ENCODE data around the gene SERPINI1.

Gene SERPINI1

DNA sequence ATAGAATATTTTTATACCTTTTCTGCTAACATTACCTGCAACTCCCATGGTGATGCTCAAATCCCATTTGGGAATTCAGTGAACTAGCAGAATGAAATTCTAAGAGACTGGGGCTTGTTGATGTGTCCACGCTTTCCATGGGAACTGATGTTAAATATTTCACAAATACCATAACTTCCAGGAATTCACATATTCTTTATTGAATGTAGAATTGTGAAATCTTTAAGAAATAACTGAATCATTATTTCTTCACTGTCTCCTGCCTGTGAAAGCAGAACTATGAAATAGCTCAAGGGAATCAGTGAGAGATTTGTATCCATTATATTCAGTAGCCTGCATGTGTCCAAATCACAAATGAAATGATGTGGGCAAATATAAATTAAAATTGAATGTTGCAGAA lies 130.8 kb downstream of the SERPINI1 start (continued):
- TF ChIP-seq, protein P1, sequence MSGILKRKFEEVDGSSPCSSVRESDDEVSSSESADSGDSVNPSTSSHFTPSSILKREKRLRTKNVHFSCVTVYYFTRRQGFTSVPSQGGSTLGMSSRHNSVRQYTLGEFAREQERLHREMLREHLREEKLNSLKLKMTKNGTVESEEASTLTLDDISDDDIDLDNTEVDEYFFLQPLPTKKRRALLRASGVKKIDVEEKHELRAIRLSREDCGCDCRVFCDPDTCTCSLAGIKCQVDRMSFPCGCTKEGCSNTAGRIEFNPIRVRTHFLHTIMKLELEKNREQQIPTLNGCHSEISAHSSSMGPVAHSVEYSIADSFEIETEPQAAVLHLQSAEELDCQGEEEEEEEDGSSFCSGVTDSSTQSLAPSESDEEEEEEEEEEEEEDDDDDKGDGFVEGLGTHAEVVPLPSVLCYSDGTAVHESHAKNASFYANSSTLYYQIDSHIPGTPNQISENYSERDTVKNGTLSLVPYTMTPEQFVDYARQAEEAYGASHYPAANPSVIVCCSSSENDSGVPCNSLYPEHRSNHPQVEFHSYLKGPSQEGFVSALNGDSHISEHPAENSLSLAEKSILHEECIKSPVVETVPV (CRISPR knock-in tag; IDR thresholded peaks at IDR 0.05): no peak

DNA sequence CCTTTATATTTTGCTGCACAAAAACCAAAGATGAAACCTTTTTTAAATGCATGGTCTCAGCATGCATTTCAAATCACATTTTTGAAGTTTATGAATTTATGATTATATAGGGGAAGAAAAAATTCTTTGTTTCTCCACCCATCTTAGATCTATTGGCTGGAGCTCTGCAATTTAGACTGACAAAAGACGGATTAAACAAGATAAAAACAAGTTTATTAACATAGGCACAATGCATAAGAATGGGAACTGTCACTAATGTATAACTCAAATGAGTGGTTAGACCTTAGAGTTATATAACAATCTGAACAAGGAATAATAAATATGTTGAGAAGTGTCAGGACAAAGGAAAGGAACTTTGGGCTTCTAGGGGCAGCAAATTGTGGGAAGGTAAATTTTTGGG lies 132.5 kb downstream of the SERPINI1 start:
- TF ChIP-seq BACH2 (CRISPR knock-in tag; IDR thresholded peaks at IDR 0.05; ENCODE audit: borderline replicate concordance) (no peak), ARNTL (CRISPR knock-in tag; IDR thresholded peaks at IDR 0.05; ENCODE audit: borderline replicate concordance, low read depth) (no peak), OSR1 (CRISPR knock-in tag; IDR thresholded peaks at IDR 0.05) (no peak), GLIS3 (CRISPR knock-in tag; IDR thresholded peaks at IDR 0.05) (no peak), ZFP3 (CRISPR knock-in tag; IDR thresholded peaks at IDR 0.05) (no peak), PPARA (CRISPR knock-in tag; IDR thresholded peaks at IDR 0.05; ENCODE audit: borderline replicate concordance) (no peak), ISL1 (CRISPR knock-in tag; IDR thresholded peaks at IDR 0.05) (no peak), ZC3H10 (CRISPR knock-in tag; IDR thresholded peaks at IDR 0.05) (no peak), ZNF565 (CRISPR knock-in tag; conservative IDR thresholded peaks at IDR 0.05; ENCODE audit: low read depth) (no peak), ZFP30 (CRISPR knock-in tag; IDR thresholded peaks at IDR 0.05) (no peak), ZNF70 (CRISPR knock-in tag; IDR thresholded peaks at IDR 0.05) (no peak)
- TF ChIP-seq, protein P2, sequence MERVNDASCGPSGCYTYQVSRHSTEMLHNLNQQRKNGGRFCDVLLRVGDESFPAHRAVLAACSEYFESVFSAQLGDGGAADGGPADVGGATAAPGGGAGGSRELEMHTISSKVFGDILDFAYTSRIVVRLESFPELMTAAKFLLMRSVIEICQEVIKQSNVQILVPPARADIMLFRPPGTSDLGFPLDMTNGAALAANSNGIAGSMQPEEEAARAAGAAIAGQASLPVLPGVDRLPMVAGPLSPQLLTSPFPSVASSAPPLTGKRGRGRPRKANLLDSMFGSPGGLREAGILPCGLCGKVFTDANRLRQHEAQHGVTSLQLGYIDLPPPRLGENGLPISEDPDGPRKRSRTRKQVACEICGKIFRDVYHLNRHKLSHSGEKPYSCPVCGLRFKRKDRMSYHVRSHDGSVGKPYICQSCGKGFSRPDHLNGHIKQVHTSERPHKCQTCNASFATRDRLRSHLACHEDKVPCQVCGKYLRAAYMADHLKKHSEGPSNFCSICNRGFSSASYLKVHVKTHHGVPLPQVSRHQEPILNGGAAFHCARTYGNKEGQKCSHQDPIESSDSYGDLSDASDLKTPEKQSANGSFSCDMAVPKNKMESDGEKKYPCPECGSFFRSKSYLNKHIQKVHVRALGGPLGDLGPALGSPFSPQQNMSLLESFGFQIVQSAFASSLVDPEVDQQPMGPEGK (CRISPR knock-in tag; IDR thresholded peaks at IDR 0.05; ENCODE audit: borderline replicate concordance): no peak
- no peak for ATAC-seq

DNA sequence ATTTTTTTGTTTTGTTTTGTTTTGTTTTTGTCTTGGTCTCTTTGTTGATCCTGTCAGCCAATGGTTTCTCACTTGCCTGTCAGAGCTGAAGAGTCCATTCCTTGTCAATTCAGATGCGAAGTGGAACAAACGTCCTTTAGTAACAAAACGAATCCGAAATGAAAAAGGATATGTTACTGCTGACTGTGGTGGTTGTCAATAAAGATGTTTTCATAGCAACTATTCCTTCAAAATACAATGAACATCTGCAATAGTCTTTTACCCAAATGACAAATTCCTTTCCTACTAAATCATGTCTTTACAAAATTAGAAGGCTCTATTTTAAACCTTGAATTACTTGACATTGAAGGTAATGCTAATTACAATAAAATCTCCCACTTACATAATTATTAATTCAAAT lies 134.7 kb downstream of the SERPINI1 start:
- TF ChIP-seq, protein P3, sequence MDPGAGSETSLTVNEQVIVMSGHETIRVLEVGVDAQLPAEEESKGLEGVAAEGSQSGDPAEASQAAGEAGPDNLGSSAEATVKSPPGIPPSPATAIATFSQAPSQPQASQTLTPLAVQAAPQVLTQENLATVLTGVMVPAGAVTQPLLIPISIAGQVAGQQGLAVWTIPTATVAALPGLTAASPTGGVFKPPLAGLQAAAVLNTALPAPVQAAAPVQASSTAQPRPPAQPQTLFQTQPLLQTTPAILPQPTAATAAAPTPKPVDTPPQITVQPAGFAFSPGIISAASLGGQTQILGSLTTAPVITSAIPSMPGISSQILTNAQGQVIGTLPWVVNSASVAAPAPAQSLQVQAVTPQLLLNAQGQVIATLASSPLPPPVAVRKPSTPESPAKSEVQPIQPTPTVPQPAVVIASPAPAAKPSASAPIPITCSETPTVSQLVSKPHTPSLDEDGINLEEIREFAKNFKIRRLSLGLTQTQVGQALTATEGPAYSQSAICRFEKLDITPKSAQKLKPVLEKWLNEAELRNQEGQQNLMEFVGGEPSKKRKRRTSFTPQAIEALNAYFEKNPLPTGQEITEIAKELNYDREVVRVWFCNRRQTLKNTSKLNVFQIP (CRISPR knock-in tag; IDR thresholded peaks at IDR 0.05; ENCODE audit: borderline replicate concordance, low read depth): no peak
- no peak for TF ChIP-seq TOX (CRISPR knock-in tag; IDR thresholded peaks at IDR 0.05; ENCODE audit: borderline replicate concordance)
- TF ChIP-seq ARNTL (CRISPR knock-in tag; IDR thresholded peaks at IDR 0.05; ENCODE audit: borderline replicate concordance, low read depth): no peak
- TF ChIP-seq, protein P1 (CRISPR knock-in tag; IDR thresholded peaks at IDR 0.05): no peak
- no peak for ATAC-seq

DNA sequence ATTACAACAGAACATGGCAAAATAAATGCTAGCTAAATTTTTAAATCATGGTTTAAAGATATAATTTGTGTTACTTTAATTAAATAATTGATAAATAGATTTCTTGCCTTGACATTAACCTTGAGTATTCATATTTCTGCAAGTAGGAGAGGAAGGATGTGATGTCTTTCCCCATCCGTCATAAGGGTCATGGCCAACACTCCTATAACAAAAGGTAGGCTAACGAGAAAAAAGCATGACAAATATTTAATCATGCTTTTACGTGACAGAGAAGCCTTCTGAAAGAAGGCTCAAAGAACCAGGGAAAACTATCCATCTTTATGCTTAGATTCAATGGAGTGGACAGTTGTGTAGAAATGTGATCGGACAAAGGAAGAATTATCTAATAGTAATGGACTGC lies 135.2 kb downstream of the SERPINI1 start:
- ATAC-seq: no peak
- TF ChIP-seq, protein P1 (CRISPR knock-in tag; IDR thresholded peaks at IDR 0.05): no peak
- TF ChIP-seq, protein P4, sequence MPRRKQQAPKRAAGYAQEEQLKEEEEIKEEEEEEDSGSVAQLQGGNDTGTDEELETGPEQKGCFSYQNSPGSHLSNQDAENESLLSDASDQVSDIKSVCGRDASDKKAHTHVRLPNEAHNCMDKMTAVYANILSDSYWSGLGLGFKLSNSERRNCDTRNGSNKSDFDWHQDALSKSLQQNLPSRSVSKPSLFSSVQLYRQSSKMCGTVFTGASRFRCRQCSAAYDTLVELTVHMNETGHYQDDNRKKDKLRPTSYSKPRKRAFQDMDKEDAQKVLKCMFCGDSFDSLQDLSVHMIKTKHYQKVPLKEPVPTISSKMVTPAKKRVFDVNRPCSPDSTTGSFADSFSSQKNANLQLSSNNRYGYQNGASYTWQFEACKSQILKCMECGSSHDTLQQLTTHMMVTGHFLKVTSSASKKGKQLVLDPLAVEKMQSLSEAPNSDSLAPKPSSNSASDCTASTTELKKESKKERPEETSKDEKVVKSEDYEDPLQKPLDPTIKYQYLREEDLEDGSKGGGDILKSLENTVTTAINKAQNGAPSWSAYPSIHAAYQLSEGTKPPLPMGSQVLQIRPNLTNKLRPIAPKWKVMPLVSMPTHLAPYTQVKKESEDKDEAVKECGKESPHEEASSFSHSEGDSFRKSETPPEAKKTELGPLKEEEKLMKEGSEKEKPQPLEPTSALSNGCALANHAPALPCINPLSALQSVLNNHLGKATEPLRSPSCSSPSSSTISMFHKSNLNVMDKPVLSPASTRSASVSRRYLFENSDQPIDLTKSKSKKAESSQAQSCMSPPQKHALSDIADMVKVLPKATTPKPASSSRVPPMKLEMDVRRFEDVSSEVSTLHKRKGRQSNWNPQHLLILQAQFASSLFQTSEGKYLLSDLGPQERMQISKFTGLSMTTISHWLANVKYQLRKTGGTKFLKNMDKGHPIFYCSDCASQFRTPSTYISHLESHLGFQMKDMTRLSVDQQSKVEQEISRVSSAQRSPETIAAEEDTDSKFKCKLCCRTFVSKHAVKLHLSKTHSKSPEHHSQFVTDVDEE (CRISPR knock-in tag; IDR thresholded peaks at IDR 0.05): no peak
- TF ChIP-seq SNAI2 (CRISPR knock-in tag; IDR thresholded peaks at IDR 0.05) (no peak), ARNTL (CRISPR knock-in tag; IDR thresholded peaks at IDR 0.05; ENCODE audit: borderline replicate concordance, low read depth) (no peak), ZNF70 (CRISPR knock-in tag; IDR thresholded peaks at IDR 0.05) (no peak), ZNF565 (CRISPR knock-in tag; conservative IDR thresholded peaks at IDR 0.05; ENCODE audit: low read depth) (no peak), TCF4 (CRISPR knock-in tag; IDR thresholded peaks at IDR 0.05; ENCODE audit: borderline replicate concordance) (no peak), ZFP3 (CRISPR knock-in tag; IDR thresholded peaks at IDR 0.05) (no peak), ZFP30 (CRISPR knock-in tag; IDR thresholded peaks at IDR 0.05) (no peak), RARB (CRISPR knock-in tag; IDR thresholded peaks at IDR 0.05) (no peak), TOX (CRISPR knock-in tag; IDR thresholded peaks at IDR 0.05; ENCODE audit: borderline replicate concordance) (no peak), ESRRG (CRISPR knock-in tag; IDR thresholded peaks at IDR 0.05) (no peak), ZNF8 (CRISPR knock-in tag; IDR thresholded peaks at IDR 0.05) (no peak), PPARA (CRISPR knock-in tag; IDR thresholded peaks at IDR 0.05; ENCODE audit: borderline replicate concordance) (no peak), CSDC2 (CRISPR knock-in tag; IDR thresholded peaks at IDR 0.05) (no peak), OSR1 (CRISPR knock-in tag; IDR thresholded peaks at IDR 0.05) (no peak)

Data from SK-N-SH treated with all-trans-retinoic acid at 6 μM for 48 hours (cell line).